ENCODE measurements around the gene BEND6. TPM values are rescaled to one million over a fixed set of nuclear protein-coding genes. Genes with fewer than 3 reads are reported as not detected.

Gene BEND6
- not detected for total RNA-seq

- peak within 1 kb of the TSS; percentile 72 for H3K4me3 ChIP-seq
- WGBS: 1% methylated on average over 8 of the region's 107 CpGs
- H3K9me3 ChIP-seq: no peaks in the 10 kb centered on the region
- peaks cover 11% of the 10 kb centered on the region for H3K27me3 ChIP-seq
- TF ChIP-seq POLR2A (IDR thresholded peaks at IDR 0.05) (no peak), CTCF (IDR thresholded peaks at IDR 0.05) (no peak), POLR2AphosphoS5 (IDR thresholded peaks at IDR 0.05) (no peak), EP300 (IDR thresholded peaks at IDR 0.05) (no peak)
- DNase-seq (ENCODE audit: low spot score in 2 of 2): peak in 1 of 2 donors; percentile 68
- no peaks in the 10 kb centered on the region for H3K36me3 ChIP-seq
- peak within 1 kb of the TSS; percentile 15 for H3K27ac ChIP-seq
- H3K4me1 ChIP-seq: peaks cover 22% of the 10 kb centered on the region
Observed at GRCh38 chr6:56954403-56955170, at the start of gene BEND6. Gene BEND6 (plus strand): TSS chr6:56955107. CDS start chr6:56981811, 26,704 bp downstream.

GRCh38 chr6:56905378-56905777 lies 49.5 kb upstream of the BEND6 start:
- TF ChIP-seq CTCF (IDR thresholded peaks at IDR 0.05) (no peak), POLR2A (IDR thresholded peaks at IDR 0.05) (no peak), EP300 (IDR thresholded peaks at IDR 0.05) (no peak), POLR2AphosphoS5 (IDR thresholded peaks at IDR 0.05) (no peak)
- 91% methylated on average over 3 of the region's 3 CpGs for WGBS
- Histone ChIP-seq H3K4me3 (no peak overlapping the region), H3K27ac (no peak overlapping the region), H3K4me1 (peaks cover 3% of the 10 kb centered on the region), H3K36me3 (no peaks in the 10 kb centered on the region), H3K27me3 (no peaks in the 10 kb centered on the region), H3K9me3 (no peaks in the 10 kb centered on the region)
- DNase-seq (ENCODE audit: low spot score in 2 of 2): no peak

- H3K9me3 ChIP-seq: no peaks in the 10 kb centered on the region
- H3K4me3 ChIP-seq: no peak overlapping the region
- H3K36me3 ChIP-seq: no peaks in the 10 kb centered on the region
- no peak overlapping the region for H3K27ac ChIP-seq
- H3K27me3 ChIP-seq: no peaks in the 10 kb centered on the region
- peaks cover 3% of the 10 kb centered on the region for H3K4me1 ChIP-seq
- TF ChIP-seq EP300 (IDR thresholded peaks at IDR 0.05): no peak
- DNase-seq (ENCODE audit: low spot score in 2 of 2): no peak
- WGBS: 88% methylated on average over 3 of the region's 3 CpGs
Observed at GRCh38 chr6:56906752-56907151, 48.2 kb upstream of the BEND6 start.

- no peak overlapping the region for H3K4me3 ChIP-seq
- 63% methylated on average over 4 of the region's 4 CpGs for WGBS
- no peak for DNase-seq (ENCODE audit: low spot score in 2 of 2)
- TF ChIP-seq EP300 (IDR thresholded peaks at IDR 0.05) (no peak), CTCF (IDR thresholded peaks at IDR 0.05) (no peak), POLR2AphosphoS5 (IDR thresholded peaks at IDR 0.05) (no peak), POLR2A (IDR thresholded peaks at IDR 0.05) (no peak)
- no peaks in the 10 kb centered on the region for H3K27me3 ChIP-seq
- H3K9me3 ChIP-seq: no peaks in the 10 kb centered on the region
- H3K4me1 ChIP-seq: peaks cover 3% of the 10 kb centered on the region
- H3K27ac ChIP-seq: no peak overlapping the region
- no peaks in the 10 kb centered on the region for H3K36me3 ChIP-seq
Observed at GRCh38 chr6:56909115-56909907, 45.6 kb upstream of the BEND6 start.

GRCh38 chr6:56911847-56912246 lies 43.1 kb upstream of the BEND6 start:
- 53% methylated on average over 1 of the region's 1 CpG for WGBS
- H3K4me1 ChIP-seq: no peaks in the 10 kb centered on the region
- H3K27ac ChIP-seq: no peak overlapping the region
- H3K36me3 ChIP-seq: no peaks in the 10 kb centered on the region
- no peak for TF ChIP-seq POLR2AphosphoS5 (IDR thresholded peaks at IDR 0.05)
- no peak for TF ChIP-seq CTCF (IDR thresholded peaks at IDR 0.05)
- no peak for TF ChIP-seq POLR2A (IDR thresholded peaks at IDR 0.05)
- no peak for TF ChIP-seq EP300 (IDR thresholded peaks at IDR 0.05)
- no peaks in the 10 kb centered on the region for H3K27me3 ChIP-seq
- DNase-seq (ENCODE audit: low spot score in 2 of 2): no peak
- no peaks in the 10 kb centered on the region for H3K9me3 ChIP-seq
- no peak overlapping the region for H3K4me3 ChIP-seq
